ENCODE measurements around the gene LMNA.

DNA sequence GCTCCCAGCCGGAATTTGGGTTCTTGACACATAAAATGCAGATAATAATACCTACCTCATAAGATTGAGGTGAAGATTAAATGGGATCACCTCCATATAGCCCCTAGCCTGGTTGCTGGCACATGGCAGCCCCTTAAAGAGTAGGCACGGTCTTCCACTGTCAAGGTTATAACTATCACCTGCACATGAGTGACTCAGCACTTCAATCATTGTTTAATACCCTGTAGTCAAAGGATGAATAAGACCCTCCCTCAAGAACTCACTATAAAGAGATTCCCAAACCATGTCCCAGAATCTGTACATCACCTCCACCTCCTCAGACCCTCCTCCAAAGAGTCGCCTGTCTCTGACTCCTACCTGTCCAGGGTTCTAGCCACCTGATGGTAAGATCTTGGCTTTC is 6.5 kb upstream of the LMNA start:
- TF ChIP-seq, protein P1, sequence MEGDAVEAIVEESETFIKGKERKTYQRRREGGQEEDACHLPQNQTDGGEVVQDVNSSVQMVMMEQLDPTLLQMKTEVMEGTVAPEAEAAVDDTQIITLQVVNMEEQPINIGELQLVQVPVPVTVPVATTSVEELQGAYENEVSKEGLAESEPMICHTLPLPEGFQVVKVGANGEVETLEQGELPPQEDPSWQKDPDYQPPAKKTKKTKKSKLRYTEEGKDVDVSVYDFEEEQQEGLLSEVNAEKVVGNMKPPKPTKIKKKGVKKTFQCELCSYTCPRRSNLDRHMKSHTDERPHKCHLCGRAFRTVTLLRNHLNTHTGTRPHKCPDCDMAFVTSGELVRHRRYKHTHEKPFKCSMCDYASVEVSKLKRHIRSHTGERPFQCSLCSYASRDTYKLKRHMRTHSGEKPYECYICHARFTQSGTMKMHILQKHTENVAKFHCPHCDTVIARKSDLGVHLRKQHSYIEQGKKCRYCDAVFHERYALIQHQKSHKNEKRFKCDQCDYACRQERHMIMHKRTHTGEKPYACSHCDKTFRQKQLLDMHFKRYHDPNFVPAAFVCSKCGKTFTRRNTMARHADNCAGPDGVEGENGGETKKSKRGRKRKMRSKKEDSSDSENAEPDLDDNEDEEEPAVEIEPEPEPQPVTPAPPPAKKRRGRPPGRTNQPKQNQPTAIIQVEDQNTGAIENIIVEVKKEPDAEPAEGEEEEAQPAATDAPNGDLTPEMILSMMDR (conservative IDR thresholded peaks at IDR 0.05 in 1 of 2, IDR thresholded peaks at IDR 0.05 in 1 of 2; ENCODE audit: extremely low read depth in 1 of 2, insufficient read depth in 1 of 2, low read depth in 1 of 2, low read length in 2 of 2): no peak
- no peak for TF ChIP-seq EZH2 (IDR thresholded peaks at IDR 0.05; ENCODE audit: borderline replicate concordance, low read length)

All from mammary epithelial cell (primary cell).